ENCODE measurements around the gene WWP2.

Gene WWP2

DNA sequence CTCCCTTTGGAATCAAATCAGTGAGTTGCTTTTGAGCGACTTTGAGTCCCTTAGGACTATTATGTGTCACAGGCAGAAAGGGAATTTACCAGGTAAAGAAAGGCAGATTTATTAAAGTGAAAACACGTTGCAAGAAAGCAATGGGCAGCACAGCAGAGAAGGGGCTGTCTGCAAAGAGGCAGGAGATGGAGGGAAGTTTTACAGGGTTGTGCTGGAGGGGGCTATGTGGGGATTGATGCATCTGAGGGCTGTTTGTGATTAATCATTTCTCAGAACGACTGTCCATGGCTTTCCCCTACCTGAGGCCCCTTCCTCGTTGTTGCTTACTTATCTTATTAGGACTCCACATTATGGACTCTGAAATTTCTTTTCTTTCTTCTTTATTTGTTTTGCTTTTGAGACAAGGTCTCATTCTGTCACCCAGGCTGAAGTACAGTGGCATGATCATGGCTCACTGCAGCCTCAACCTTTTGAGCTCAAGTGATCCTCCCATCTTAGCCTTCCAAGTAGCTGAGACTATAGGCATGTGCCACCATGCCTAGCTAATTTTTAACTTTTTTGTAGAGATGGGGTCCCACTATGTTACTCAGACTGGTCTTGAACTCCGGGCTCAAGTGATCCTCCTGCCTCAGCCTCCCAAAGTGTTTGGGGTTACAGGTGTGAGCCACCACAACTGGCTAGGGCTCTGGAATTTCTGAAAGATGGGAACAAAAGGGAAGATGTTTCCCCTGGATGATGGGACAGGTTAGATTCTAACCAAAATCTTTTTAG, 5.5 kb downstream of the WWP2 start:
- Mint-ChIP-seq H3K27me3 (ENCODE audit: low read depth) (no peaks in the 10 kb centered on the region), H3K36me3 (ENCODE audit: low read depth) (peaks cover 8% of the 10 kb centered on the region), H3K4me3 (no peak overlapping the region), H3K27ac (no peak overlapping the region), H3K9me3 (no peaks in the 10 kb centered on the region), H3K4me1 (peaks cover 16% of the 10 kb centered on the region)
- TF ChIP-seq, protein P1, sequence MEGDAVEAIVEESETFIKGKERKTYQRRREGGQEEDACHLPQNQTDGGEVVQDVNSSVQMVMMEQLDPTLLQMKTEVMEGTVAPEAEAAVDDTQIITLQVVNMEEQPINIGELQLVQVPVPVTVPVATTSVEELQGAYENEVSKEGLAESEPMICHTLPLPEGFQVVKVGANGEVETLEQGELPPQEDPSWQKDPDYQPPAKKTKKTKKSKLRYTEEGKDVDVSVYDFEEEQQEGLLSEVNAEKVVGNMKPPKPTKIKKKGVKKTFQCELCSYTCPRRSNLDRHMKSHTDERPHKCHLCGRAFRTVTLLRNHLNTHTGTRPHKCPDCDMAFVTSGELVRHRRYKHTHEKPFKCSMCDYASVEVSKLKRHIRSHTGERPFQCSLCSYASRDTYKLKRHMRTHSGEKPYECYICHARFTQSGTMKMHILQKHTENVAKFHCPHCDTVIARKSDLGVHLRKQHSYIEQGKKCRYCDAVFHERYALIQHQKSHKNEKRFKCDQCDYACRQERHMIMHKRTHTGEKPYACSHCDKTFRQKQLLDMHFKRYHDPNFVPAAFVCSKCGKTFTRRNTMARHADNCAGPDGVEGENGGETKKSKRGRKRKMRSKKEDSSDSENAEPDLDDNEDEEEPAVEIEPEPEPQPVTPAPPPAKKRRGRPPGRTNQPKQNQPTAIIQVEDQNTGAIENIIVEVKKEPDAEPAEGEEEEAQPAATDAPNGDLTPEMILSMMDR (IDR thresholded peaks at IDR 0.05; ENCODE audit: unreplicated experiment in 3 of 3): no peak

DNA sequence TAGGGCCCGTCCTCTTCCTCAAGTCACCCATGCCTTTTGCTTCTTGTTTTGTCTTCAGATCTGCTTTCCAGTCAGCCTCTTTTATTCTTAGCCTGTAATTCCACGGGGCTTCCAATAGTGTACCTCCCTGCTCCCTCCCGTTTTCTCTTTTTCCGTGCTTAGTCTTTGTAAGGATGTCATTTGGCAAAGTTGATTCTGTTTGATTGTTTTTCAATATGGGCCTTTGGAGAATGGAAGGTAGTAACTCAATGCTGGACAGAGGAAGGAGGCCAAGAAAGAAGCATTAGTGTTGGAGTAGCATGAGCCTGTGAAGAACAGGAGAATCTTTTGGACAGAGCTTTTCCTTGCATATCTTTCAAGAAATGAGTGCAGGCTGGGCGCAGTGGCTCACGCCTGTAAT, 6.5 kb downstream of the WWP2 start:
- TF ChIP-seq, protein P1 (IDR thresholded peaks at IDR 0.05; ENCODE audit: unreplicated experiment in 3 of 3): no peak
- no peak overlapping the region for H3K27ac Mint-ChIP-seq
- H3K4me1 Mint-ChIP-seq: peaks cover 13% of the 10 kb centered on the region
- H3K9me3 Mint-ChIP-seq: no peaks in the 10 kb centered on the region
- no peak overlapping the region for H3K4me3 Mint-ChIP-seq
- H3K27me3 Mint-ChIP-seq (ENCODE audit: low read depth): no peaks in the 10 kb centered on the region
- peaks cover 8% of the 10 kb centered on the region for H3K36me3 Mint-ChIP-seq (ENCODE audit: low read depth)

DNA sequence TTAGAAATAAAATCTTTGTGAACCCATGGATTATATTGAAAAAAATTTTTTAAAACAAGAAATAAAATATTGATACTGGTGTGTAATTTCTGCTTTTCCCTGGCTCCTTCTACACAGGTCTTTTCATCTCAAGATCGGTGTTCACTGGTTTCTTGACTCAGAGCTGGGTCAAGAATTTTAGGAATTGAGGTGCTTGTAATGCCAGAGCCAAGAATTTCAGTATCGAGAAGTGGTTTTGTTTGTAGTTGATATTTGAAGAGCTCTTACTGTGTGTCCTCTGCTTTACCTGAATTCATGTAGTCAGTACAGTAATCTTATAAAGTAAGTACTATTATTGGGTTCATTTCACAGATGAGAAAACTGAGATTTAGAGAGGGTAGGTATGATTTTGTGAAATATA, 7.3 kb downstream of the WWP2 start:
- Mint-ChIP-seq H3K27ac (no peak overlapping the region), H3K4me3 (no peak overlapping the region), H3K9me3 (no peaks in the 10 kb centered on the region), H3K27me3 (ENCODE audit: low read depth) (no peaks in the 10 kb centered on the region), H3K36me3 (ENCODE audit: low read depth) (peaks cover 8% of the 10 kb centered on the region), H3K4me1 (peaks cover 11% of the 10 kb centered on the region)
- TF ChIP-seq, protein P1 (IDR thresholded peaks at IDR 0.05; ENCODE audit: unreplicated experiment in 3 of 3): no peak

DNA sequence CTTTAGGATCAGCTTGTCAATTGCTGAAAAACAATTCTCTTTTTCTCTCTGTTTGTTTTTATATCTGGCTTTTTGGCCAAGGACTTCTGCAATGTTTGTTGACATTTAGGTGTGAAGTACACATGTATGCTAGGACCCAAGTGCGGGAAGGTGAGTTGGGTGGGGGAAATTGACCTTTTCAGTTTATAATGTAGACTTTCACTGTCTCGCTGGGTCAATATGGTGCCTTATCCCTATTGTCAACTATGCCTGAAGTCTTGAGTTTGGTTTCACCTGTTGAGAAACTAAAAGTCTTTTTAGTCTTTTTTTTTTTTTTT, 9.5 kb downstream of the WWP2 start:
- H3K9me3 Mint-ChIP-seq: peaks cover 6% of the 10 kb centered on the region
- H3K4me1 Mint-ChIP-seq: peaks cover 11% of the 10 kb centered on the region
- no peak overlapping the region for H3K27ac Mint-ChIP-seq
- H3K4me3 Mint-ChIP-seq: no peak overlapping the region
- peaks cover 10% of the 10 kb centered on the region for H3K36me3 Mint-ChIP-seq (ENCODE audit: low read depth)
- TF ChIP-seq, protein P1 (IDR thresholded peaks at IDR 0.05; ENCODE audit: unreplicated experiment in 3 of 3): no peak
- no peaks in the 10 kb centered on the region for H3K27me3 Mint-ChIP-seq (ENCODE audit: low read depth)

DNA sequence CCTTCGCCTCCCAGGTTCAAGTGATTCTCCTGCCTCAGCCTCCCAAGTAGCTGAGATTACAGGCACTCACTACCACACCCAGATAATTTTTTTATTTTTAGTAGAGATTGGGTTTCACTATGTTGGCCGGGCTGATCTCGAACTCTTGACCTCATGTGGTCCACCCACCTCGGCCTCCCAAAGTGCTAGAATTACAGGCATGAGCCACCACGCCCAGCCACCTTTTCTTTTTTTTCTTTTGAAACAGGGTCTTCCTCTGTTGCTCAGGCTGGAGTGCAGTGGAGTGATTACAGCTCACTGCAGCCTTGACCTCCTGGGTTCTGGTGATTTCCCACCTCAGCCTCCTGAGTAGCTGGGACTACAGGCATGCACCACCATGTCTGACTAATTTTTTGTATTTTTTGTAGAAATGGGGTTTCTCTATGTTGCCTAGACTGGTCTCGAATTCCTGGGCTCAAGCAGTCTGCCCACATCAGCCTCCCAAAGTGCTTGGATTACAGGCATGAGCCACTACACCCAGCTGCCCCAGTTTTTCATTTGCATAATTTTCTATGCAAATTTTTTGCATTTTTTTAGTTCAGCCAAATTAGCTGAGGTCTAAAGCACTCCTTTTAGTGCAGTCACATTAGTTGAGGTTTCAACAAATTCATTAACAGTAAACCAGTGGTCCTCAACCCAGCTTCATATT, 11.3 kb downstream of the WWP2 start:
- H3K4me1 Mint-ChIP-seq: peaks cover 11% of the 10 kb centered on the region
- H3K4me3 Mint-ChIP-seq: no peak overlapping the region
- H3K27ac Mint-ChIP-seq: no peak overlapping the region
- TF ChIP-seq, protein P1 (IDR thresholded peaks at IDR 0.05; ENCODE audit: unreplicated experiment in 3 of 3): no peak
- no peaks in the 10 kb centered on the region for H3K27me3 Mint-ChIP-seq (ENCODE audit: low read depth)
- H3K9me3 Mint-ChIP-seq: peaks cover 6% of the 10 kb centered on the region
- H3K36me3 Mint-ChIP-seq (ENCODE audit: low read depth): peaks cover 13% of the 10 kb centered on the region

DNA sequence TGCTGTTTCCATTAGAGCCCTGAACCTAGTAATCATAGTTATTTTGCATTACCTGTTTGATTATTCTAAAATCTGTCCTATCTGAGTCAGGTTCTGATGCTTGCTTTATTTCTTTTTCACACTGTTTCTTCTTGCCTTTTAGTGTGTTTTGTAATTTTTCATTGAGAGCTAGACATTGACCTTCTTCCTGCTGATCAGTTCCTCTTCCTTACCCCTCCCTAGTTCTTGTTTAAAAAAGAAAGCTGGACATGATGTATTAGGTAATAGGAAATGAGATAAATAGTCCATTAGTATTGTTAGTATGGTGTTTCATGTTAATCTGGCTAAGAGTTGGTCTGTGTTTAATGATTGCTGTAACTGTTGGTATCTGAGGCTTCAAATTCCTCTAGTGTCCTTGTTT, 13.4 kb downstream of the WWP2 start:
- Mint-ChIP-seq H3K9me3 (peaks cover 6% of the 10 kb centered on the region), H3K27me3 (ENCODE audit: low read depth) (no peaks in the 10 kb centered on the region), H3K4me3 (no peak overlapping the region), H3K27ac (no peak overlapping the region), H3K4me1 (peaks cover 6% of the 10 kb centered on the region), H3K36me3 (ENCODE audit: low read depth) (peaks cover 13% of the 10 kb centered on the region)
- TF ChIP-seq, protein P1 (IDR thresholded peaks at IDR 0.05; ENCODE audit: unreplicated experiment in 3 of 3): no peak

Measured in nephron (organoid).